Thyroid gland (tissue), 4 donors: Measurements from ENCODE around the gene PTPRN2. TPM values are rescaled to one million over a fixed set of nuclear protein-coding genes. Genes with fewer than 3 reads are reported as not detected.
"Not testable (repeated sequence)": the region's sequence is repeated elsewhere in the genome, so short reads cannot be mapped to it uniquely, and the experiment has no call there.

ENCODE experiments used
- DNase-seq, 2 donors: peaks; one replicate each; pipeline ENCODE4 v3.0.0-alpha.2; 2019
- H3K27ac ChIP-seq, 3 donors: fragments of 200-600 bp; sonication (generic); 1 replicate in 2 of 3; 2 replicates in 1 of 3; pipeline ENCODE4 v1.5.1; 2016 to 2019; ENCODE audit warnings: mild to moderate bottlenecking in 1 of 3, moderate library complexity in 1 of 3
- H3K27me3 ChIP-seq: fragments of 200-600 bp; sonication (generic); one replicate; pipeline ENCODE4 v1.5.1; 2019
- H3K36me3 ChIP-seq, 2 donors: fragments of 200-600 bp; sonication (generic); one replicate each; pipeline ENCODE4 v1.5.1; 2016 to 2019
- H3K4me1 ChIP-seq, 2 donors: fragments of 200-600 bp; sonication (generic); one replicate each; pipeline ENCODE4 v1.5.1; 2017 to 2019
- H3K4me3 ChIP-seq, 3 donors: fragments of 200-600 bp; sonication (generic); replicated peaks in 1 of 3; 1 replicate in 2 of 3; 2 replicates in 1 of 3; pipeline ENCODE4 v1.5.1; 2016; ENCODE audit warnings: mild to moderate bottlenecking in 1 of 3
- H3K9me3 ChIP-seq: fragments of 200-600 bp; sonication (generic); one replicate; pipeline ENCODE4 v1.5.1; 2017
- POLR2A ChIP-seq, 2 donors: fragments of 450-650 bp; IDR thresholded peaks; one replicate each; pipeline ENCODE4 v1.6.1; 2017; ENCODE audit warnings: antibody characterized with exemption in 2 of 2, mild to moderate bottlenecking in 2 of 2, moderate library complexity in 1 of 2
- WGBS, 2 donors: methylation state at CpG; one replicate each; pipeline ENCODE4 v1.1.5; 2017; 5-methylcytosine and 5-hydroxymethylcytosine counted together
- intact Hi-C: fragments of 100-400 bp; cut with DNase I; formaldehyde crosslinking; loops from one replicate; pipeline ENCODE4 v1.15.1; 2023
- total RNA-seq, 4 donors: library from RNA; depleted of rRNA; stranded (reverse); fragments of >200 nt; gene quantifications; one replicate each; pipeline ENCODE4 v1.2.3, GENCODE V29; 2016
- TF ChIP-seq, protein P1 (sequence below), 6 experiments: fragments of 200-600 bp in 3 of 6; fragments of 450-650 bp in 3 of 6; sonication (generic) in 3 of 6; IDR thresholded peaks; one replicate each; pipeline ENCODE4 v1.5.1; 2016 to 2019; ENCODE audit warnings: antibody characterized with exemption in 6 of 6, mild to moderate bottlenecking in 2 of 6, inconsistent platforms in 1 of 6, moderate library complexity in 1 of 6

Gene PTPRN2
- total RNA-seq, 4 donors from 2014 or later: 4.2 to 9.9 (median 7.7) TPM

- intact Hi-C loops, H3K4me1 ChIP-seq, H3K9me3 ChIP-seq, H3K36me3 ChIP-seq, H3K4me3 ChIP-seq, DNase-seq, H3K27me3 ChIP-seq, H3K27ac ChIP-seq: not testable (repeated sequence)
- 95% methylated on average over 32 to 35 of the region's 44 CpGs for WGBS, 2 donors
Measured at GRCh38 chr7:157562522-157563398, 1024.9 kb downstream of the PTPRN2 start.

- no peak for TF ChIP-seq POLR2A (IDR thresholded peaks at IDR 0.05)
- TF ChIP-seq, protein P1, sequence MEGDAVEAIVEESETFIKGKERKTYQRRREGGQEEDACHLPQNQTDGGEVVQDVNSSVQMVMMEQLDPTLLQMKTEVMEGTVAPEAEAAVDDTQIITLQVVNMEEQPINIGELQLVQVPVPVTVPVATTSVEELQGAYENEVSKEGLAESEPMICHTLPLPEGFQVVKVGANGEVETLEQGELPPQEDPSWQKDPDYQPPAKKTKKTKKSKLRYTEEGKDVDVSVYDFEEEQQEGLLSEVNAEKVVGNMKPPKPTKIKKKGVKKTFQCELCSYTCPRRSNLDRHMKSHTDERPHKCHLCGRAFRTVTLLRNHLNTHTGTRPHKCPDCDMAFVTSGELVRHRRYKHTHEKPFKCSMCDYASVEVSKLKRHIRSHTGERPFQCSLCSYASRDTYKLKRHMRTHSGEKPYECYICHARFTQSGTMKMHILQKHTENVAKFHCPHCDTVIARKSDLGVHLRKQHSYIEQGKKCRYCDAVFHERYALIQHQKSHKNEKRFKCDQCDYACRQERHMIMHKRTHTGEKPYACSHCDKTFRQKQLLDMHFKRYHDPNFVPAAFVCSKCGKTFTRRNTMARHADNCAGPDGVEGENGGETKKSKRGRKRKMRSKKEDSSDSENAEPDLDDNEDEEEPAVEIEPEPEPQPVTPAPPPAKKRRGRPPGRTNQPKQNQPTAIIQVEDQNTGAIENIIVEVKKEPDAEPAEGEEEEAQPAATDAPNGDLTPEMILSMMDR (IDR thresholded peaks at IDR 0.05): no peak
- Histone ChIP-seq H3K4me1 (no peaks in the 10 kb centered on the region), H3K36me3 (no peaks in the 10 kb centered on the region), H3K27me3 (no peaks in the 10 kb centered on the region), H3K4me3 (no peak overlapping the region), H3K9me3 (no peaks in the 10 kb centered on the region), H3K27ac (no peak overlapping the region)
- no peak for DNase-seq
- intact Hi-C loops: no loop called here
- WGBS, 2 donors: 90 to 94% methylated on average over 9 to 13 of the region's 13 CpGs
Measured at GRCh38 chr7:157561816-157562410, 1025.7 kb downstream of the PTPRN2 start.

GRCh38 chr7:157561523-157561785 lies 1026.2 kb downstream of the PTPRN2 start:
- WGBS, 2 donors: 89 to 100% methylated on average over 2 to 3 of the region's 3 CpGs
- TF ChIP-seq, protein P1 (IDR thresholded peaks at IDR 0.05): no peak
- TF ChIP-seq POLR2A (IDR thresholded peaks at IDR 0.05): no peak

GRCh38 chr7:157560710-157561522 lies 1026.7 kb downstream of the PTPRN2 start:
- TF ChIP-seq, protein P1 (IDR thresholded peaks at IDR 0.05): no peak
- TF ChIP-seq POLR2A (IDR thresholded peaks at IDR 0.05): no peak
- no peak for DNase-seq
- Histone ChIP-seq H3K4me3 (no peak overlapping the region), H3K9me3 (no peaks in the 10 kb centered on the region), H3K27ac (no peak overlapping the region), H3K36me3 (no peaks in the 10 kb centered on the region), H3K4me1 (no peaks in the 10 kb centered on the region), H3K27me3 (no peaks in the 10 kb centered on the region)
- intact Hi-C loops: no loop called here
- 89 to 94% methylated on average over 26 to 29 of the region's 29 CpGs for WGBS, 2 donors

More at GRCh38 chr7:157561523-157561785, 1026.2 kb downstream of the PTPRN2 start:
- no peak overlapping the region for H3K27ac ChIP-seq
- no peaks in the 10 kb centered on the region for H3K4me1 ChIP-seq
- DNase-seq: no peak
- no peaks in the 10 kb centered on the region for H3K36me3 ChIP-seq
- no peaks in the 10 kb centered on the region for H3K9me3 ChIP-seq
- intact Hi-C loops: no loop called here
- no peak overlapping the region for H3K4me3 ChIP-seq
- H3K27me3 ChIP-seq: no peaks in the 10 kb centered on the region

DNA sequence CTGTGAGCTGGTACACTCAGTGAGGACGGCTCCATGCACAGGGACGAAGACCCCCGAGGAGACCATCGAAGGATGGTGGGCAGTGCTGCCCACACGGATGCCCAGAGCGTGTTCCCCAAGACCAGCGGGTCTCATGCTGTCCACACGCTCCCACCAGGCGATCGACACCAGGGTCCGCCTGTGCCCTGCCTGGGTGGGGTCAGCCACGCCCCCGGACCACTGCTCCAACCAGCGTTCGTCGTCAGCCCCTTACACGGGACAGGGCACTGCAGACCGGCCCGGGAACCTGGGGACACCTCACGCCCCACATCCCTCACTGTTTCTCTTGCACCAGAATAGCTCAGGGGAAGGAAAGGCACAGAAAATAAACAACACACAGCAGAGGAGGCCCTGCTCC lies 1027.4 kb downstream of the PTPRN2 start:
- Histone ChIP-seq H3K27me3 (no peaks in the 10 kb centered on the region), H3K36me3 (no peaks in the 10 kb centered on the region), H3K9me3 (no peaks in the 10 kb centered on the region), H3K4me1 (no peaks in the 10 kb centered on the region), H3K4me3 (no peak overlapping the region), H3K27ac (no peak overlapping the region)
- DNase-seq: no peak
- intact Hi-C loops: no loop called here
- WGBS, 2 donors: 92 to 93% methylated on average over 19 to 20 of the region's 20 CpGs
- no peak for TF ChIP-seq POLR2A (IDR thresholded peaks at IDR 0.05)
- TF ChIP-seq, protein P1 (IDR thresholded peaks at IDR 0.05): no peak
